KMS-11 (cell line): ENCODE data around the gene PRKAA1.
"Not testable (repeated sequence)": the region's sequence is repeated elsewhere in the genome, so short reads cannot be mapped to it uniquely, and the experiment has no call there.

Experiments
- H2AFZ ChIP-seq: fragments of 200-600 bp; sonication (generic); 2 replicates; pipeline ENCODE4 v1.6.1; 2016; ENCODE audit warnings: antibody characterized with exemption, mixed run types, low read depth
- H3K27ac ChIP-seq: fragments of 200-600 bp; sonication (generic); 2 replicates; pipeline ENCODE4 v1.6.1; 2016; ENCODE audit warnings: mild to moderate bottlenecking, mixed run types
- H3K27me3 ChIP-seq: fragments of 200-600 bp; sonication (generic); 2 replicates; pipeline ENCODE4 v1.6.1; 2017; ENCODE audit warnings: mild to moderate bottlenecking, low read depth, mixed run types, moderate library complexity; ENCODE audit not compliant: insufficient read depth
- H3K36me3 ChIP-seq: fragments of 200-600 bp; sonication (generic); 2 replicates; pipeline ENCODE4 v1.6.1; 2017; ENCODE audit warnings: mild to moderate bottlenecking, mixed run types; ENCODE audit not compliant: insufficient read depth
- H3K4me1 ChIP-seq: fragments of 200-600 bp; sonication (generic); 2 replicates; pipeline ENCODE4 v1.6.1; 2016; ENCODE audit warnings: mild to moderate bottlenecking, low read depth, mixed run types; ENCODE audit not compliant: poor library complexity, severe bottlenecking
- H3K4me2 ChIP-seq: fragments of 200-600 bp; sonication (generic); 2 replicates; pipeline ENCODE4 v1.7.0; 2016; ENCODE audit warnings: mild to moderate bottlenecking, mixed run types
- H3K4me3 ChIP-seq: fragments of 200-600 bp; sonication (generic); IDR thresholded peaks from 2 replicates; pipeline ENCODE4 v1.6.1; 2017; ENCODE audit warnings: low read depth, low read length, mixed read lengths; ENCODE audit not compliant: insufficient read depth
- H3K79me2 ChIP-seq: fragments of 200-600 bp; sonication (generic); 2 replicates; pipeline ENCODE4 v1.6.1; 2016; ENCODE audit warnings: low read depth, mixed run types; ENCODE audit not compliant: insufficient read depth
- H3K9ac ChIP-seq: fragments of 200-600 bp; sonication (generic); 2 replicates; pipeline ENCODE4 v1.6.1; 2016; ENCODE audit warnings: mild to moderate bottlenecking, mixed run types
- H4K20me1 ChIP-seq: fragments of 200-600 bp; sonication (generic); 2 replicates; pipeline ENCODE4 v1.6.1; 2016; ENCODE audit warnings: mild to moderate bottlenecking, mixed run types; ENCODE audit not compliant: insufficient read depth
- TF ChIP-seq, protein P1 (sequence below): fragments of 200-600 bp; sonication (generic); conservative IDR thresholded peaks from 2 replicates; pipeline ENCODE4 v1.6.1; 2017; ENCODE audit warnings: low read depth, mild to moderate bottlenecking, antibody characterized with exemption, low read length, moderate library complexity, mixed read lengths

PRKAA1 gene

DNA sequence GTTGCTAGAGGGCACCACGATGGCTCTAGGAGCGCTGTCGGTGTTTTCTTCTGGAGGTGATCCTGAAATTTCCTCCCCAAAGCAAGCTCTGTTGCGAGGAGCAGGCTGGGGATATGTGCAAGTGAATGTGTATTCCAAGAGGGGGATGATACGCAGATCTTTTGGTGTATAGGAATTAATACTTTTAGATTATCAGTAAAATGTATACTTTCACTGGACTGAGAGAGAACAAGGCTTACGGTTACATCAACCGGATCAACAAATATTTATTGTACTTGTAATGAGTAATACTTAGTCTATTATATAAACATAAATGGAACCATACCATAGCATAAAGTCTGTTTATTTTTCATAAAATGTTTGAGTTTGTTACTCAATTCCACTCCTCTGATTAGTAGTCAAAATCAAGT lies 632 bp upstream of the PRKAA1 start:
- peak overlapping the region; percentile 68 for H3K4me2 ChIP-seq
- H3K27me3 ChIP-seq = peaks cover 10% of the 10 kb centered on the region
- H3K4me1 ChIP-seq = peaks cover 16% of the 10 kb centered on the region
- no peaks in the 10 kb centered on the region for H3K36me3 ChIP-seq
- H3K79me2 ChIP-seq = peaks cover 37% of the 10 kb centered on the region
- H3K4me3 ChIP-seq = no peak overlapping the region
- H3K9ac ChIP-seq = peak overlapping the region; percentile 49; the same call in 1 of the 2 replicates
- no peak overlapping the region for H3K27ac ChIP-seq
- no peaks in the 10 kb centered on the region for H4K20me1 ChIP-seq
- H2AFZ ChIP-seq = peak overlapping the region; percentile 99
- TF ChIP-seq, protein P1, sequence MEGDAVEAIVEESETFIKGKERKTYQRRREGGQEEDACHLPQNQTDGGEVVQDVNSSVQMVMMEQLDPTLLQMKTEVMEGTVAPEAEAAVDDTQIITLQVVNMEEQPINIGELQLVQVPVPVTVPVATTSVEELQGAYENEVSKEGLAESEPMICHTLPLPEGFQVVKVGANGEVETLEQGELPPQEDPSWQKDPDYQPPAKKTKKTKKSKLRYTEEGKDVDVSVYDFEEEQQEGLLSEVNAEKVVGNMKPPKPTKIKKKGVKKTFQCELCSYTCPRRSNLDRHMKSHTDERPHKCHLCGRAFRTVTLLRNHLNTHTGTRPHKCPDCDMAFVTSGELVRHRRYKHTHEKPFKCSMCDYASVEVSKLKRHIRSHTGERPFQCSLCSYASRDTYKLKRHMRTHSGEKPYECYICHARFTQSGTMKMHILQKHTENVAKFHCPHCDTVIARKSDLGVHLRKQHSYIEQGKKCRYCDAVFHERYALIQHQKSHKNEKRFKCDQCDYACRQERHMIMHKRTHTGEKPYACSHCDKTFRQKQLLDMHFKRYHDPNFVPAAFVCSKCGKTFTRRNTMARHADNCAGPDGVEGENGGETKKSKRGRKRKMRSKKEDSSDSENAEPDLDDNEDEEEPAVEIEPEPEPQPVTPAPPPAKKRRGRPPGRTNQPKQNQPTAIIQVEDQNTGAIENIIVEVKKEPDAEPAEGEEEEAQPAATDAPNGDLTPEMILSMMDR = no peak

DNA sequence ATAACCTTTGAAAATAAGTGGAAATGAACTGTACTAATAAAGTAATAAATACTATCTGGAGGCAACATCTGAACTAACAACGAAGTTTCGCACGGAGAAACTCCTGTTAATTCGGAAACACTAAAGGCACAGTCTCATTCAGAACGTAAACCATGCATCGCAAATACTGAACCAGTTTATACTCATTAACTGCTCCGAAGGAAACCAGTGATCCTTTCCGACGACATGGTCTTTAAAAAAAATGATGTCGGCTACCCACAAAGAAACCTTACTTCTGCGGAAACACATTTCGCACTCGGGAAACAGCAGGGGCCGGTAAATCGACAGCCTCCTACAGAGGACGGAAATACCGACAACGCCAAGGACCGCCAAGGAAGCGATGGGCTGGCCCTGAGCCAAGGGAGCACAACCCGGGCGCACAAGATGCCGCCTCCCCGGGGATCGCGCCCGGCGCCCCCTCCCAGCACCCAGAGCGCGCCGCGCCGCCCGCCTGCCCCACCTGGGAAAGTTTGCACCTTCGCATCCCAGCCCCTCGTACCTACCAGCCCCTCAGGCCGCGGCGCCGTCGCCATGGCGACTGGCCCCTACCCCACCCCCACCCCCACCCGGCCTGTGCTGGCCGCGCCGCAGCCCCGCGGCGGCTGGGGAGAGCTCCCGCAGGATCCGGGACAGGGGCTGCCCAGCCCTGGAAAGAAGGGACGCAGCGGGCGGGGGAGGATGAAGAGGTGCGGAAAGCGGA lies 732 bp downstream of the PRKAA1 start:
- H3K4me1 ChIP-seq = peaks cover 16% of the 10 kb centered on the region
- H4K20me1 ChIP-seq = no peaks in the 10 kb centered on the region
- H2AFZ ChIP-seq = peak overlapping the region; percentile 62; the same call in 1 of the 2 replicates
- H3K4me2 ChIP-seq = peak overlapping the region; percentile 75
- H3K79me2 ChIP-seq = peaks cover 50% of the 10 kb centered on the region
- H3K4me3 ChIP-seq = no peak overlapping the region
- no peaks in the 10 kb centered on the region for H3K36me3 ChIP-seq
- peak overlapping the region; percentile 57 for H3K27ac ChIP-seq
- peak overlapping the region; percentile 68; the same call in 1 of the 2 replicates for H3K9ac ChIP-seq
- peaks cover 10% of the 10 kb centered on the region for H3K27me3 ChIP-seq
- TF ChIP-seq, protein P1 = no peak

DNA sequence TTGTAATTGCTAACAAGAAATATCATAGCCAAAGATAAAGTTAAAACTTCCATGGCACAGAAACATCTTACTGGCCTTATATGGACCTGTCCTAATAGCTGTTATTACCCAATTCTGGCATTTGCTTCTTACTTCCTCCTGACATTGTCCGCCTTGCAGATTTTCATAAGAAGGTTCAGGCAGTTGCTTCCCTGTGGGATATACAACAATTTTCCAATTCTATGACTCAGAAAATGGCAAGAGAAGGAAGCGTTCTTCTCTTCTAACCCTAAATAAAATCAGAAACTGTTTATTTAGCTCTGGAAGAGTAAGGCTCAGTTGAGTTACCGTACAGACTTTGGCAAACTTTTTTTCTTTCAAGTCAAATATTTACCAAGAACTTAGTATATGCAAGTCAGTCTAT lies 1.7 kb downstream of the PRKAA1 start:
- TF ChIP-seq, protein P1 = no peak
- peaks cover 60% of the 10 kb centered on the region for H3K79me2 ChIP-seq
- peaks cover 10% of the 10 kb centered on the region for H3K27me3 ChIP-seq
- peak overlapping the region; percentile 75 for H3K4me2 ChIP-seq
- no peak overlapping the region for H3K27ac ChIP-seq
- no peak overlapping the region for H2AFZ ChIP-seq
- 0 out of 2 replicates have a peak, but pooled peaks cover 4% of the 10 kb centered on the region for H4K20me1 ChIP-seq
- no peak overlapping the region for H3K4me3 ChIP-seq
- peaks cover 16% of the 10 kb centered on the region for H3K4me1 ChIP-seq
- no peaks in the 10 kb centered on the region for H3K36me3 ChIP-seq
- no peak overlapping the region for H3K9ac ChIP-seq

DNA sequence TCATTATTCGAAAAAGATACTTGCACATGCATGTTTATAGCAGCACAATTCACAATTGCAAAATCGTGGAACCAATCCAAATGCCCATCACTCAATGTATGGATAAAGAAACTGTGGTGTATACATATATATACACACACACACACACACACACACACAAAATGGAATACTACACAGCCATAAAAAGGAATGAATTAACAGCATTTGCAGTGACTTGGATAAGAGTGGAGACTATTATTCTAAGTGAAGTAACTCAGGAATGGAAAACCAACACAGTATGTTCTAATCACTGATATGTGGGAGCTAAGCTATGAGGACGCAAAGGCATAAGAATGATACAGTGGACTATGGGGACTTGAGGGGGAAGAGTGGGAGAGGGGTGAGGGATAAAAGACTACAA lies 3.3 kb downstream of the PRKAA1 start:
- not testable (repeated sequence) for H3K27ac ChIP-seq, H3K27me3 ChIP-seq, H3K4me2 ChIP-seq, H4K20me1 ChIP-seq, H3K9ac ChIP-seq, H3K4me3 ChIP-seq, H2AFZ ChIP-seq, H3K36me3 ChIP-seq
- peaks cover 16% of the 10 kb centered on the region for H3K4me1 ChIP-seq
- peaks cover 76% of the 10 kb centered on the region for H3K79me2 ChIP-seq

DNA sequence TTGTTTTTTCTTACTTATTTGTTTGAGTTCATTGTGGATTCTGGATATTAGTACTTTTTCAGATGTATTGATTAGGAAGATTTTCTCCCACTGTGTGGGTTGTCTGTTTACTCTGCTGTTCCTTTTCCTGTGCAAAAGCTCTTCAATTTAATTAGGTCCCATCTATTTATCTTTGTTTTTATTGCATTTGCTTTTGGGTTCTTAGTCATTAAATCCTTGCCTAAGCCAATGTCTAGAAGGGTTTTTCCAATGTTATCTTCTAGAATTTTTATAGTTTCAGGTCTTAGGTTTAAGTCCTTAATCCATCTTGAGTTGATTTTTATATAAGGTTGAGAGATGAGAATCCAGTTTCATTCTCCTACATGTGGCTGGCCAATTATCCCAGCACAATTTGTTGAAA lies 3.8 kb downstream of the PRKAA1 start:
- Histone ChIP-seq H3K79me2 (peaks cover 80% of the 10 kb centered on the region), H3K4me1 (peaks cover 18% of the 10 kb centered on the region)
- not testable (repeated sequence) for H4K20me1 ChIP-seq

DNA sequence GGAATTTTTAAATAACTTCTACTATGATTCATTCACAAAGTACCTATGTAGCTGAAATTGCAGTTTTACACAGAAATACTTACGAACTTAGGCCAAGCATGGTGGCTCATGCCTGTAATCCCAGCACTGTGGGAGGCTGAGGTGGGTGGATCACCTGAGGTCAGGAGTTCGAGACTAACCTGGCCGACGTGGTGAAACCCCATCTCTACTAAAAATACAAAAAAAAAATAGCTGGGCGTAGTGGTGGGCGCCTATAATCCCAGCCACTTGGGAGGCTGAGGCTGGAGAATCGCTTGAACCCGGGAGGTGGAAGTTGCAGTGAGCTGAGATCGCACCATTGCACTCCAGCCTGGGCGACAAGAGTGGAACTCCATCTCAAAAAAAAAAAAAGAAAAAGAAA lies 5.5 kb downstream of the PRKAA1 start:
- not testable (repeated sequence) for H3K36me3 ChIP-seq, H2AFZ ChIP-seq, H3K9ac ChIP-seq, H3K27me3 ChIP-seq, H3K4me2 ChIP-seq, H3K4me3 ChIP-seq, H3K27ac ChIP-seq, H4K20me1 ChIP-seq
- peaks cover 97% of the 10 kb centered on the region for H3K79me2 ChIP-seq
- H3K4me1 ChIP-seq = peaks cover 14% of the 10 kb centered on the region

More for the DNA sequence above, 3.8 kb downstream of the PRKAA1 start:
- not testable (repeated sequence) for H3K9ac ChIP-seq, H3K36me3 ChIP-seq, H2AFZ ChIP-seq, H3K4me2 ChIP-seq, H3K27me3 ChIP-seq, H3K4me3 ChIP-seq, H3K27ac ChIP-seq
